Endothelial cell of umbilical vein (primary cell): ENCODE data around the gene PPCDC.

Experiments
- CTCF ChIP-seq, 2 donors: IDR thresholded peaks; 1 replicate in 1 of 2; 2 replicates in 1 of 2; pipeline ENCODE4 v1.5.1; 2011; ENCODE audit warnings: low read length in 2 of 2, mild to moderate bottlenecking in 2 of 2, moderate library complexity in 2 of 2, control low read depth in 1 of 2, inconsistent platforms in 1 of 2, low read depth in 1 of 2; ENCODE audit not compliant: insufficient read depth in 1 of 2; ENCODE audit errors: extremely low read depth in 1 of 2
- EZH2 ChIP-seq: IDR thresholded peaks from 2 replicates; pipeline ENCODE4 v1.6.1; 2012; ENCODE audit warnings: borderline replicate concordance, low read depth, mild to moderate bottlenecking, moderate library complexity, low read length, inconsistent platforms; ENCODE audit not compliant: severe bottlenecking
- FOS ChIP-seq: IDR thresholded peaks from 2 replicates; pipeline ENCODE4 v1.6.1; 2011; ENCODE audit warnings: mild to moderate bottlenecking, low read length, moderate library complexity, borderline replicate concordance; ENCODE audit not compliant: insufficient read depth
- POLR2A ChIP-seq: IDR thresholded peaks from 2 replicates; pipeline ENCODE4 v1.6.1; 2012; ENCODE audit warnings: low read depth, mild to moderate bottlenecking, control low read depth, low read length

GRCh38 chr15:74995182-74995778 is 28.1 kb upstream of the PPCDC start, which contains the start of gene SCAMP5:
- no peak for TF ChIP-seq POLR2A
- no peak for TF ChIP-seq CTCF (IDR thresholded peaks at IDR 0.05; ENCODE audit: extremely low read depth in 1 of 2, insufficient read depth in 1 of 2, low read depth in 1 of 2, low read length in 2 of 2)
- no peak for TF ChIP-seq EZH2
- no peak for TF ChIP-seq FOS
